Stimulated activated CD4-positive, alpha-beta T cell treated with anti-CD3 and anti-CD28 coated beads, TNF-alpha, amount 100 ng/mL, for 1 hour (primary cell): ENCODE measurements around the gene ZC3H18.

Source experiments
- DNase-seq, 3 donors: peaks; one replicate each; pipeline ENCODE4 v3.0.0-alpha.2; 2020; ENCODE audit warnings: low read depth in 3 of 3, low spot score in 1 of 3

The ZC3H18 gene

DNA sequence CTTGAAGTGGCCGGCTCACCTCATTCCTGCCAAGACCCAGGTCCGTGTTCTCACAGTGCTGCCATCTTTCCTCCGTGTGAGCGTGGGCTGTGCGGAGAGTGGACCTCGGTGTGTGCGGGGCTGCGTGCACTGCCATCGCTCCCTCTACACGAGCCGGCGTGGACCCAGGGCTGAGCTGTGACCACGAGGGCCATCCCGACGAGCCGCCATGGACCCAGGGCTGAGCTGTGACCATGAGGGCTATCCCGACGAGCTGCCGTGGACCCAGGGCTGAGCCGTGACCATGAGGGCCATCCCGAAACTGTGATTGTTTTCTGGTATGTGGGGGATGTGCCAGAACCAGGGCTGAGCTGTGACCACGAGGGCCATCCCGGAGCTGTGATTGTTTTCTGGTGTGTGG, 101.6 kb downstream of the ZC3H18 start:
- DNase-seq, result no peak

DNA sequence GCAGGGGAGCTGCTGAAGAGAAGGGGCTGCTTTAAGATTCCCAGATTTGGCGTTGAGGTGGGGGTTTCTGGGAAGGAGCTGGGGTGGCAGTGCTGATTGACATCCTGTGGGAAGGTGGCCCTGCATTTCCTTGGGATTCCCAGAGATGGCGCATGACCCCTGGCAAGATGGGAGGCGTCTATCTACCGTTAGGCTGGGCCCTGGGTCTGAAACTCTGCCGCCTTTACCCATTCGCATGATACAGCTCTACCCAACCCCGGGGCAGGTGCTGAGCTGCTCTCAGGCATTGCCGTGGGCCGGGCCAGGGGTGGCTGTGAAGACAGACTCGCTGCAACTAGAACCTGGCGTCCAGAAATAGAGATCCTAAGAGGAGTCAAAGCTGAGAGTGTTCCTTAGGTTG, 102.6 kb downstream of the ZC3H18 start:
- DNase-seq, result no peak

DNA sequence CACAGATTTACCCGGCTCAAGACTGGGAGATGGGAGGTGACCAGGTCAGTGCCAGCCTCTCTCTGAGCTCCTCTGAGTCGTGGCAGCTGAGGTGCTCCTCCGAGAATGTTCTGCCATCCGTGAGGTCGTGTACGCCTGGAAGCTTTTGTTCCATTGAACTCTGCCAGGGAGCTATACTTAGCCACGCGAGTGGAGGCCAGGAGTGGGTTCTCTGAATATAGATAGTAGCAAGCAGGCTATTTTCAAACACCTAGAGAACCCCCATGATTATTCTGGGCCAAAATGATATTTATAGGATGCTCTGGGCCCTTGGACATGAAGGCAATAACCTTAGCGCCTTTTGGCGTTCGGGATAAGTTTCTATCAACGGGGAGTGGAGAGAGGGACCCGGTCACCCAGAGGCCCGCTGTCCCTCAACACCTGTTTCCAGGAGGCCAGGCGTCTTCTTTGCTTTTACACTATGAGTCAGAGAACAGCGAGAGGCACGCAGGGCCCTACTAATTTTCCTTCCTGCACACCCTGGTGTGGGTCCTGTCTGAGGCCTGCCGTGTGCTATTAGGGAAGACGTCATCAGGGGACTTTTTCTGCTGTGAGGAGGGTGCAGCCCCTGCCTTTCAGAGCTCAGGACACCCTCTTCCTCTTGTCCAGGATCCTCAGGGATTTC, 103.6 kb downstream of the ZC3H18 start:
- DNase-seq, result no peak

DNA sequence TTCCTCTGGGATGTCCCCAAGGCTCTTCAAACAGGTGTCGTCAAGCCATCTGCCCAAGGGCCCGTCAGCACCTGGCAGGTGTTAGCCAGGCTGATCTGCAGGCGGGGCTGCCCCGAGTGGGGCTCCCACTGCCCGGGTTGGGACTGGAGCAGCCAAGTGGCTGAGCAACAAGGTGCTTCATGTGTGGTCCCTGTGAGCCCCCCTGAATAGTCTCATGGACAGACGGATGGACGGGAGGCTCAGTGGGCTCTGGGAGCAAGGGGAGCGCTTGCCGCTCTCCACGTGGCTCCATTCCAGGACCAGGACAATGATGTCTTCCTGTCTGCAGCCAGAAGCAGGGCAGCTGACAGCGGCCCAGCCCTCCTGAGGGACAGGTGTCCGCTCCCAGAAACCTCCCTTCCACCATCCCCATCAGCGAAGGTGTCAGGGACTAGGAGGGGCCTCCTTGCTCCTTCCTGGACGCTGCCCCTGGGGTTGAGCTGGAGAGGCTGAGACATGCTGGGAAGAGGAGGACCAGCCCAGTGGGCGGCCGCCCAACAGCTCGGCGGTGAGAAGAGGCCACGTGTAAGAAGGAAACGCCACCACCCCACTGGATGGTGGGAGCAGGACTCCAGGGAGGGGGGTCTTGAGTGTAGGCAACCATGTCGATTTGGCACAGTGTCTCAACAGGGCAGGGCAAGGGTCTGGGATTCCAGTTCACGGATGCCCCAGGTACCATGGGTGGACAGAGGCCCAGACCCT, 106.5 kb downstream of the ZC3H18 start:
- no peak for DNase-seq

DNA sequence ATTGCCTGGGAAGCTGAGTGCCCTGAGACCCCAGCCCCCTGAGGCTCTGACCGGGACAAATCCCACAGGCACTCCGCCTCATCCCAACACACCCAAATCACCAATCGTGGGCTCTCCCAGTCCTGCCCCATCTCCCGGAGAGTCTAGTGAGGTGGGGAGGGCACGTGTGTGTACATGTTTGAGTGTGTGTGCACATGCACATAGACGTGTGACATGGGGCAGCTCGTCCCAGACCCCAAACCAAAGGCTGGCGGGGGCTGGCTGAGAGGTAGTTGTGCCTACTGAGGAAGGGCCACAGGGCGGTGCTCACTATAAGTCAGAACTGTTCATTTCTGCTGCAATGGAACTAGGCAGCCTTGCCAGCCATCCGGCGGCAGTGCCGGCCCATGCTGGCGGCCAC, 107.5 kb downstream of the ZC3H18 start:
- DNase-seq, result no peak

DNA sequence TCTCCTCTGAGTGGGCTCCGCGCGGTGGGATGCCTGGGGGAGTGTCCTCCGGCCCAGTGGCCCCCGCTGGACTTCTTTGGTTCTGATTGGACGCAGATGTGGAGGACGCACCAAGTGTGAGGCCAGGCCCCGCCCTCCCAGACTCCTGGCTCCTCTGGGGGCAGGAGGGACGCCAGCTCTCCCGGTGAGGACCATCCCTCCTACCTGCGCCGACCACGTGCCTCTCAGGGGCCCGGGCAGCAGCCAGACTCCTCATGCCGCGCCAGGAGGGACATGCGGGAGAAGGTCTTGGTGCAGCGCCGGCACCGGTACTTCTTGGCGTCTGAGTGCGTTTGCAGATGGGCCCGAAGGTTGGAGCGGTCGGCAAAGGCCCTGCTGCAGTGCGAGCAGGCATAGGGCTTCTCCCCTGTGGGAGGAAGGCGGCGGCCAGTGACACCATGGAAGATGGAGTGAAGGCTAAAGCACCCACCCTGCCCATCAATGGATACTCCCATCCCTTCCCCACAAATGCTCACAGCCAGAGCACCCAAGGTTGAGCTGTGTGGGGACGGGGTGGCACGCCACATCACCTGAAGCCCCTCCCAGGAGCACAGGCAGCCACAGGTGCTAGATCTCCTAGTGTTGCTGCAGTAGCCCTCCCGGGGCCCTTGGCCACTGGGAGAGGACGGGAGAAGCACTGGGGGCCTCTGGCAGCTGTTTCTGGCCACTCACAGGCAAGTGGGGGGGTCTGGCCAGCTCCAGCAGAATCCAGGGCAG, 108.2 kb downstream of the ZC3H18 start:
- no peak for DNase-seq

DNA sequence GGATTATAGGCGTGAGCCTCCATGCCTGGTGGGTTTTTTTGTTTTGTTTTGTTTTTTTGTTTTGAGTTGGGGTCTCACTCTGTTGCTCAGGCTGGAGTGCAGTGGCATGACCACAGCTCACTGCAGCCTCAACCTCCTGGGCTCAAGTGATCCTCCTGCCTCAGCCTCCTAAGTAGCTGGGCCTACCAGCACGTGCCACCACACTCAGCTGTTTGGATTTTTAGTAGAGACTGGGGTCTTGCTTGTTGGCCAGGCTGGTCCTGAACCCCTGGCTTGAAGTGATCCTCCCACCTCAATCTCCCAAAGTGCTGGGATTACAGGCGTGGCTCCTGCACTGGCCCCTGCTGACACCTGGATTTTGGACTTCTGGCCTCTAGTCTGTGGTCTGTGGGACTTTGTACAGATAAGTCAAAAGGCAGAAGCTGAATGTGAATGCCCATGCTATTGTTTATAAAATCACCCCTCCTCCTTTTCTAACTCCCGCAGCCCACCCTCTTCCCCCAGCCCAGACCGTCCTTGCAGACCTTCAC, 110.4 kb downstream of the ZC3H18 start:
- no peak for DNase-seq

DNA sequence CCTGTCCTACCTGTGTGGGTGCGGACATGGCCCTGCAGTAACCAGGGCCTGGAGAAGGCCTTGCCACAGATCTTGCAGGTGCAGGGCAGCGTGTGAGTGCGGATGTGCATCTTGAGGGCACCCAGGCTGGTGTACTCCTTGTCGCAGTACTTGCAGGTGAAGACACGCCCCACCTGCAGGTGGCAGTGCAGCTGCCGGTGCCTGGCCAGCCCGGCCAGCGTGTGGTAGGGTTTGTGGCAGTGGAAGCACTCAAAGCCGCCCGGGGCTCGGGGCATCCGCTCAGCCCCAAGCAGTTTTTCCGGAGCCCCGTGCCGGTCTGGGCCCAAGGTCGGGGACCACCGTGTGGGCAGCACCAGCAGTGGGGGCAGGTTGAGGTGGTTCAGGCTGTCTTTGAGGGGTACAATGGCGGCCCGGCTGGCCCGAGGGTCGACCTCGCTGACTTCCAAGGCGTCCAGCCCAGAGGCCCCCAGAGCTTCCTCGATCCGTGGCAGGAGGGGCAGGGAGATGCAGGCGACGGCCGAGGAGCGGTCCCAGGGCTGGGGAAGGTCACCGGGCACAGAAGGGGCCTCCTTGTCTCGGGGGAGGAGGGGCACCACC, 111.0 kb downstream of the ZC3H18 start:
- no peak for DNase-seq
